Measurements from ENCODE around the gene HCN3.
"Not testable (repeated sequence)": the region's sequence is repeated elsewhere in the genome, so short reads cannot be mapped to it uniquely, and the experiment has no call there.

HCN3 gene

GRCh38 chr1:155324037-155324716, 46.9 kb downstream of the HCN3 start:
- no peak for TF ChIP-seq CTCF (IDR thresholded peaks at IDR 0.05; ENCODE audit: low read depth, low read length)
- H3K4me3 ChIP-seq (ENCODE audit: low read depth, low read length) = peak overlapping the region; percentile 89

GRCh38 chr1:155324717-155325602, 47.7 kb downstream of the HCN3 start:
- H3K4me3 ChIP-seq (ENCODE audit: low read depth, low read length) = peak overlapping the region; percentile 89
- peak; percentile 15; the same call in 1 of the 2 replicates for TF ChIP-seq CTCF (IDR thresholded peaks at IDR 0.05; ENCODE audit: low read depth, low read length)

- TF ChIP-seq CTCF (IDR thresholded peaks at IDR 0.05; ENCODE audit: low read depth, low read length) = no peak
- peak overlapping the region; percentile 89 for H3K4me3 ChIP-seq (ENCODE audit: low read depth, low read length)
Observed at GRCh38 chr1:155325603-155325893, 48.3 kb downstream of the HCN3 start.

- TF ChIP-seq CTCF (IDR thresholded peaks at IDR 0.05; ENCODE audit: low read depth, low read length) = no peak
- H3K4me3 ChIP-seq (ENCODE audit: low read depth, low read length) = no peak overlapping the region
Observed at GRCh38 chr1:155326020-155326526, 48.8 kb downstream of the HCN3 start.

- no peak for TF ChIP-seq CTCF (IDR thresholded peaks at IDR 0.05; ENCODE audit: low read depth, low read length)
- no peak overlapping the region for H3K4me3 ChIP-seq (ENCODE audit: low read depth, low read length)
Observed at GRCh38 chr1:155326631-155327037, 49.4 kb downstream of the HCN3 start.

- no peak for TF ChIP-seq CTCF (IDR thresholded peaks at IDR 0.05; ENCODE audit: low read depth, low read length)
- no peak overlapping the region for H3K4me3 ChIP-seq (ENCODE audit: low read depth, low read length)
Observed at GRCh38 chr1:155327981-155328380, 50.7 kb downstream of the HCN3 start.

- H3K4me3 ChIP-seq (ENCODE audit: low read depth, low read length) = not testable (repeated sequence)
Observed at GRCh38 chr1:155328856-155329255, 51.6 kb downstream of the HCN3 start.

Data from WI38 (cell line).